Measurements from ENCODE around the gene ART4.
A peak's percentile ranks its signal among the peaks of the same experiment; 100 is the strongest.

Gene ART4

GRCh38 chr12:14810167-14810952 is 33.0 kb downstream of the ART4 start:
- DNase-seq: no peak

- DNase-seq: no peak
Measured at GRCh38 chr12:14803830-14804160, 39.5 kb downstream of the ART4 start.

GRCh38 chr12:14803011-14803829 is 40.1 kb downstream of the ART4 start, which contains the start of the genes C12orf60 and WBP11:
C12orf60 (plus strand) TSS chr12:14803670; CDS start chr12:14822936, 19,266 bp downstream.
WBP11 (minus strand) TSS chr12:14803478; CDS start chr12:14801383, 2,095 bp downstream.
- peak; percentile 49 for DNase-seq

- no peak for DNase-seq
Measured at GRCh38 chr12:14802721-14803010, 40.7 kb downstream of the ART4 start.

- no peak for DNase-seq
Measured at GRCh38 chr12:14802247-14802646, 41.1 kb downstream of the ART4 start.

- no peak for DNase-seq
Measured at GRCh38 chr12:14795028-14795448, 48.3 kb downstream of the ART4 start.

GRCh38 chr12:14785568-14785967 is 57.8 kb downstream of the ART4 start:
- DNase-seq: no peak

- DNase-seq: no peak
Measured at GRCh38 chr12:14784471-14784870, 58.9 kb downstream of the ART4 start.

GRCh38 chr12:14782756-14783155 is 60.6 kb downstream of the ART4 start:
- DNase-seq: no peak

- no peak for DNase-seq
Measured at GRCh38 chr12:14781563-14781962, 61.8 kb downstream of the ART4 start.

- DNase-seq: no peak
Measured at GRCh38 chr12:14780859-14781258, 62.5 kb downstream of the ART4 start.

- no peak for DNase-seq
Measured at GRCh38 chr12:14779834-14780233, 63.5 kb downstream of the ART4 start.

GRCh38 chr12:14777271-14777670 is 66.1 kb downstream of the ART4 start:
- no peak for DNase-seq

GRCh38 chr12:14776236-14776961 is 66.9 kb downstream of the ART4 start:
- DNase-seq: no peak

- DNase-seq: no peak
Measured at GRCh38 chr12:14775636-14775980, 67.7 kb downstream of the ART4 start.
